PC-9 (cell line): ENCODE measurements around the gene MPPE1. TPM values are rescaled to one million over a fixed set of nuclear protein-coding genes. Genes with fewer than 3 reads are reported as not detected.

ENCODE experiments used
- BruUV-seq: library from RNA; stranded (reverse); fragments of 400-500 nt; replicated peaks from 2 replicates; lab custom pipeline; 2021; lab: Mats Ljungman, UMichigan
- CTCF ChIA-PET: fragments of 300-600 bp; sonication (Branson Sonifier 250); formaldehyde crosslinking; loops from one replicate; lab custom pipeline; 2022; ENCODE audit warnings: antibody characterized with exemption; lab: Charles Lee
- POLR2A ChIA-PET: fragments of 300-600 bp; sonication (Branson Sonifier 250); formaldehyde crosslinking; loops from one replicate; lab custom pipeline; 2022; ENCODE audit warnings: antibody characterized with exemption; ENCODE audit not compliant: unreplicated experiment; lab: Charles Lee
- DNase-seq, 2 experiments: peaks; one replicate each; pipeline versions ENCODE4 v3.0.0 to v3.0.0-alpha.2; 2015 to 2022; ENCODE audit warnings: mixed read lengths in 1 of 2
- H2AFZ ChIP-seq: fragments of 200-600 bp; sonication (generic); 2 replicates; pipeline ENCODE4 v1.8.1; 2017; ENCODE audit warnings: antibody characterized with exemption
- H3F3A ChIP-seq: fragments of 200-600 bp; sonication (generic); 2 replicates; pipeline ENCODE4 v1.8.1; 2017; ENCODE audit warnings: antibody characterized with exemption, mild to moderate bottlenecking, low read depth; ENCODE audit not compliant: insufficient read depth
- H3K27ac ChIP-seq: fragments of 200-600 bp; sonication (generic); 2 replicates; pipeline ENCODE4 v1.6.1; 2016; ENCODE audit warnings: mixed run types
- H3K27me3 ChIP-seq: fragments of 200-600 bp; sonication (generic); 2 replicates; pipeline ENCODE4 v1.6.1; 2016; ENCODE audit warnings: low read depth, mixed run types; ENCODE audit not compliant: insufficient read depth
- H3K36me3 ChIP-seq: fragments of 200-600 bp; sonication (generic); 2 replicates; pipeline ENCODE4 v1.6.1; 2016; ENCODE audit warnings: low read depth, mixed run types
- H3K4me1 ChIP-seq: fragments of 200-600 bp; sonication (generic); replicated peaks from 2 replicates; pipeline ENCODE4 v1.6.1; 2016; ENCODE audit warnings: mixed run types; ENCODE audit not compliant: insufficient read depth
- H3K4me2 ChIP-seq: fragments of 200-600 bp; sonication (generic); 2 replicates; pipeline ENCODE4 v1.6.1; 2017; ENCODE audit warnings: mixed run types
- H3K4me3 ChIP-seq: fragments of 200-600 bp; sonication (generic); 2 replicates; pipeline ENCODE4 v1.6.1; 2016; ENCODE audit warnings: mixed run types
- H3K79me2 ChIP-seq: fragments of 200-600 bp; sonication (generic); 2 replicates; pipeline ENCODE4 v1.6.1; 2017; ENCODE audit warnings: low read depth, mixed run types
- H3K9me2 ChIP-seq: fragments of 200-600 bp; sonication (generic); 2 replicates; pipeline ENCODE4 v1.8.1; 2017; ENCODE audit warnings: mild to moderate bottlenecking; ENCODE audit not compliant: insufficient read depth
- H3K9me3 ChIP-seq: fragments of 200-600 bp; sonication (generic); 2 replicates; pipeline ENCODE4 v1.8.1; 2016; ENCODE audit warnings: low read depth; ENCODE audit not compliant: insufficient read depth
- H4K20me1 ChIP-seq: fragments of 200-600 bp; sonication (generic); 2 replicates; pipeline ENCODE4 v1.8.1; 2017; ENCODE audit not compliant: insufficient read depth
- EZH2 ChIP-seq: fragments of 200-600 bp; sonication (generic); IDR thresholded peaks from 2 replicates; pipeline ENCODE4 v1.8.0; 2017; ENCODE audit warnings: antibody characterized with exemption, low read depth
- intact Hi-C: fragments of 100-400 bp; cut with micrococcal nuclease; formaldehyde crosslinking; loops from one replicate; pipeline ENCODE4 v1.10.0; 2022; ENCODE audit not compliant: unreplicated experiment
- total RNA-seq: library from RNA; stranded (reverse); gene quantifications from 2 replicates; pipeline ENCODE4 v1.2.3, GENCODE V29; 2021
- TF ChIP-seq, protein P1 (sequence below): fragments of 200-600 bp; sonication (generic); conservative IDR thresholded peaks from 2 replicates; pipeline ENCODE4 v1.6.1; 2017; ENCODE audit warnings: mixed run types, antibody characterized with exemption, mild to moderate bottlenecking, moderate library complexity

The MPPE1 gene
- total RNA-seq, 1 experiment from 2014 or later, result 40.7 TPM

DNA sequence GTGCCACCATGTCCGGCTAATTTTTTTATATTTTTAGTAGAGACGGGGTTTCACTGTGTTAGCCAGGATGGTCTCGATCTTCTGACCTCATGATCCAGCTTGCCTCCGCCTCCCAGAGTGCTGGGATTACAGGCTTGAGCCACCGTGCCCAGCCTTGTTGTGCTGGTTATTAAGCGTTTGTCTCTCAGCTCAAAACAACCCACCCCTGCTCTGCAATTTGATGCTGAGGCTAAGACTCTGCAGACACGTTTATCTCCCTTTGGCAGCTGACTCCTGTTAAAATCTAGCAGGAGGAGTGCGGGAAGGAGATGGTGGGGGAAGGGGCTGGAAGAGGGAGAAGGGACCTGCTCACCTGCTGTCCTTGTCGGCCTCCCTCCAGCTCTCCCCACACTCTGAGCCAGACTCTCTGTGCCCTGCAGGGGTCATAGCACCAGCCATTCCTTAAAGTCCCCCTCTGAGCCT lies 43.3 kb upstream of the MPPE1 start:
- Histone ChIP-seq H3K4me1 (peaks cover 21% of the 10 kb centered on the region), H2AFZ (no peak overlapping the region), H3K27ac (no peak overlapping the region), H4K20me1 (no peaks in the 10 kb centered on the region), H3K4me3 (no peak overlapping the region), H3K9me3 (peaks cover 2% of the 10 kb centered on the region; the same call in 1 of the 2 replicates), H3K36me3 (no peaks in the 10 kb centered on the region), H3K27me3 (no peaks in the 10 kb centered on the region), H3F3A (peaks cover 16% of the 10 kb centered on the region; the same call in 1 of the 2 replicates), H3K9me2 (no peaks in the 10 kb centered on the region), H3K79me2 (peaks cover 3% of the 10 kb centered on the region; the same call in 1 of the 2 replicates), H3K4me2 (no peak overlapping the region)
- POLR2A ChIA-PET, result no interaction called here
- CTCF ChIA-PET, result no interaction called here
- TF ChIP-seq, protein P1, sequence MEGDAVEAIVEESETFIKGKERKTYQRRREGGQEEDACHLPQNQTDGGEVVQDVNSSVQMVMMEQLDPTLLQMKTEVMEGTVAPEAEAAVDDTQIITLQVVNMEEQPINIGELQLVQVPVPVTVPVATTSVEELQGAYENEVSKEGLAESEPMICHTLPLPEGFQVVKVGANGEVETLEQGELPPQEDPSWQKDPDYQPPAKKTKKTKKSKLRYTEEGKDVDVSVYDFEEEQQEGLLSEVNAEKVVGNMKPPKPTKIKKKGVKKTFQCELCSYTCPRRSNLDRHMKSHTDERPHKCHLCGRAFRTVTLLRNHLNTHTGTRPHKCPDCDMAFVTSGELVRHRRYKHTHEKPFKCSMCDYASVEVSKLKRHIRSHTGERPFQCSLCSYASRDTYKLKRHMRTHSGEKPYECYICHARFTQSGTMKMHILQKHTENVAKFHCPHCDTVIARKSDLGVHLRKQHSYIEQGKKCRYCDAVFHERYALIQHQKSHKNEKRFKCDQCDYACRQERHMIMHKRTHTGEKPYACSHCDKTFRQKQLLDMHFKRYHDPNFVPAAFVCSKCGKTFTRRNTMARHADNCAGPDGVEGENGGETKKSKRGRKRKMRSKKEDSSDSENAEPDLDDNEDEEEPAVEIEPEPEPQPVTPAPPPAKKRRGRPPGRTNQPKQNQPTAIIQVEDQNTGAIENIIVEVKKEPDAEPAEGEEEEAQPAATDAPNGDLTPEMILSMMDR, result no peak
- TF ChIP-seq EZH2, result no peak
- DNase-seq, result no peak
- intact Hi-C loops, result no loop called here
- BruUV-seq, result no TSS peak

DNA sequence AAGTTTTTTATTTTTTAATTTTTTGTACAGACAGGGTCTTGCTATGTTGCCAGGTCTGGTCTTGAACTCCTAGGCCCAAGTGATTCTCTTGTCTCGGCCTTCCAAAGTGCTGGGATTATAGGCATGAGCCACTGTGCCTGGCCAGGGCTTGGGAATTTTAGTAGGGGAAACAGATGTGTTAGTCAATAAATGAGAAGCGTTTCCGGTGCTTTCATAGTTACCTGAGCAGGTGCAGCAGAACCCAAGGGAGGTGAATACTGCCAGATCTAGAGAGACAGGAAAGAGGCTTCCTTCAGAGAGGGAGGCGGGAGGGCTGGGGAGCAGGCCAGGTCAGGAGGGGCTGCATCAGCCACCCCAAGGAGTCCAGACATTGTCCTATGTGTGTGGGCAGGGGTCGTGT lies 42.7 kb upstream of the MPPE1 start:
- Histone ChIP-seq H3K9me2 (no peaks in the 10 kb centered on the region), H3K9me3 (no peaks in the 10 kb centered on the region), H2AFZ (no peak overlapping the region), H3K27me3 (no peaks in the 10 kb centered on the region), H3K4me2 (no peak overlapping the region), H3K27ac (no peak overlapping the region), H3F3A (peaks cover 20% of the 10 kb centered on the region; the same call in 1 of the 2 replicates), H3K4me1 (peaks cover 27% of the 10 kb centered on the region), H3K36me3 (no peaks in the 10 kb centered on the region), H4K20me1 (no peaks in the 10 kb centered on the region), H3K79me2 (peaks cover 3% of the 10 kb centered on the region; the same call in 1 of the 2 replicates), H3K4me3 (no peak overlapping the region)
- intact Hi-C loops, result no loop called here
- DNase-seq, result no peak
- TF ChIP-seq EZH2, result no peak
- TF ChIP-seq, protein P1, result no peak
- ChIA-PET CTCF (no interaction called here), POLR2A (no interaction called here)
- BruUV-seq, result no TSS peak

DNA sequence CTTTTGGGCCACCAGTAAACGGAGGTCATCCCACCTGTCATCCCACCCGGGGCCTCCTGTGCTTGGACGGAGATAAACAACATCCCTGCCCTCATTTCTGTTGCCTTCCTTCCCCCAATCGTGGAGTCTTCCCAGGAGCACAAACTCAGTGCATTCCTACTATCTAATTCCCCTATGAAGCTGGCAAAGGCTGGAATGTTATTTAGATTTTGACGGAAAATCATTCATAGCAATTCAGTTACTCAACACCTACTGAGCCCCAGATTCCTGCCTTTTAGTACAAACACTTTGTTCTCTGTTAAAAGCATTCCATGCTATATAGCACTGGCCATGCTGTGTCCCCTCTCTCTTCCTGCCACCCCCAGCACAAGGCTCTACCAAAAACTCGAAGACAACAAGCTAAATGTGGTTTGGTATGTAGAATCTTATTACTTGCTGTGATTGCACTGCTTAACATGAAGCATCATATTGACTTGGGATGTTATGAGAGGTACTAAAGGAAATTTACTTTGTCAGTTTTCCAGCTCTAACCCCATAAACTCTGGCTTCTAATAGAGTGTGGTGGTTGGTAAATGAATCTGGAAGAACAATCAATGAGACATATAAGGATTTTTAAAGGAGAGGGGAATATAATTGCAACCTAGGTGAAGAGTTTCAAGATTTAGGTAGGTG lies 40.9 kb upstream of the MPPE1 start:
- intact Hi-C loops, result no loop called here
- Histone ChIP-seq H3K27me3 (no peaks in the 10 kb centered on the region), H3K4me2 (0 out of 2 replicates have a peak overlapping the region, but pooled peaks have one; percentile 7), H3K4me1 (peaks cover 34% of the 10 kb centered on the region), H3K79me2 (peaks cover 3% of the 10 kb centered on the region; the same call in 1 of the 2 replicates), H3K9me3 (no peaks in the 10 kb centered on the region), H3K27ac (0 out of 2 replicates have a peak overlapping the region, but pooled peaks have one; percentile 9), H4K20me1 (no peaks in the 10 kb centered on the region), H3K36me3 (no peaks in the 10 kb centered on the region), H3F3A (peaks cover 17% of the 10 kb centered on the region; the same call in 1 of the 2 replicates), H2AFZ (no peak overlapping the region; the same call in 1 of the 2 replicates), H3K4me3 (no peak overlapping the region), H3K9me2 (no peaks in the 10 kb centered on the region)
- no peak for DNase-seq
- POLR2A ChIA-PET, result no interaction called here
- CTCF ChIA-PET, result no interaction called here
- BruUV-seq, result no TSS peak
- TF ChIP-seq, protein P1, result no peak
- TF ChIP-seq EZH2, result no peak
